Suprapubic skin (tissue), 4 donors: ENCODE results near the gene EFHD1. TPM values are rescaled to one million over a fixed set of nuclear protein-coding genes. Genes with fewer than 3 reads are reported as not detected.

Source experiments
- DNase-seq, 2 donors: peaks; one replicate each; pipeline ENCODE4 v3.0.0-alpha.2; 2019; ENCODE audit warnings: low spot score in 2 of 2
- H3K27ac ChIP-seq: fragments of 200-600 bp; sonication (generic); one replicate; pipeline ENCODE4 v1.5.1; 2019
- H3K27me3 ChIP-seq: fragments of 200-600 bp; sonication (generic); one replicate; pipeline ENCODE4 v1.5.1; 2019
- H3K36me3 ChIP-seq: fragments of 200-600 bp; sonication (generic); one replicate; pipeline ENCODE4 v1.5.1; 2019
- H3K4me1 ChIP-seq: fragments of 200-600 bp; sonication (generic); one replicate; pipeline ENCODE4 v1.5.1; 2019
- H3K4me3 ChIP-seq: fragments of 200-600 bp; sonication (generic); one replicate; pipeline ENCODE4 v1.5.1; 2019; ENCODE audit warnings: mild to moderate bottlenecking
- H3K9me3 ChIP-seq: fragments of 200-600 bp; sonication (generic); one replicate; pipeline ENCODE4 v1.5.1; 2019
- CTCF ChIP-seq, 2 donors: fragments of 200-600 bp in 1 of 2; fragments of 450-650 bp in 1 of 2; sonication (generic) in 1 of 2; IDR thresholded peaks; one replicate each; pipeline ENCODE4 v1.5.1; 2016 to 2019; ENCODE audit warnings: antibody characterized with exemption in 2 of 2, mild to moderate bottlenecking in 1 of 2, moderate library complexity in 1 of 2
- EP300 ChIP-seq: sonication (generic); formaldehyde crosslinking; IDR thresholded peaks from one replicate; pipeline ENCODE4 v1.6.1; 2017; ENCODE audit warnings: antibody characterized with exemption
- POLR2A ChIP-seq, 2 donors: fragments of 450-650 bp; IDR thresholded peaks; one replicate each; pipeline ENCODE4 v1.6.1; 2017; ENCODE audit warnings: antibody characterized with exemption in 2 of 2, mild to moderate bottlenecking in 2 of 2, moderate library complexity in 2 of 2
- POLR2AphosphoS5 ChIP-seq, 3 donors: sonication (generic); formaldehyde crosslinking; IDR thresholded peaks; one replicate each; pipeline ENCODE4 v1.6.1; 2017; ENCODE audit warnings: antibody characterized with exemption in 3 of 3
- WGBS: methylation state at CpG from one replicate; pipeline ENCODE4 v1.1.5; 2018; 5-methylcytosine and 5-hydroxymethylcytosine counted together
- total RNA-seq, 4 donors: library from RNA; depleted of rRNA; stranded (reverse); fragments of >200 nt; gene quantifications; one replicate each; pipeline ENCODE4 v1.1.0, GENCODE V29; 2016

Gene EFHD1
- total RNA-seq, 4 donors from 2014 or later = 4.2 to 18.4 (median 16.6) TPM

GRCh38 chr2:232721261-232721660 lies 87.9 kb downstream of the EFHD1 start:
- H3K9me3 ChIP-seq = no peaks in the 10 kb centered on the region
- DNase-seq = no peak
- TF ChIP-seq EP300 (no peak), CTCF (IDR thresholded peaks at IDR 0.05) (no peak), POLR2AphosphoS5 (IDR thresholded peaks at IDR 0.05) (no peak), POLR2A (IDR thresholded peaks at IDR 0.05) (no peak)
- H3K4me1 ChIP-seq = no peaks in the 10 kb centered on the region
- no peak overlapping the region for H3K4me3 ChIP-seq
- 85% methylated on average over 2 of the region's 2 CpGs for WGBS
- no peaks in the 10 kb centered on the region for H3K27me3 ChIP-seq
- H3K27ac ChIP-seq = no peak overlapping the region
- peaks cover 36% of the 10 kb centered on the region for H3K36me3 ChIP-seq

GRCh38 chr2:232721882-232722281 lies 88.5 kb downstream of the EFHD1 start:
- no peak for DNase-seq

GRCh38 chr2:232723027-232723426 lies 89.6 kb downstream of the EFHD1 start:
- Histone ChIP-seq H3K27ac (no peak overlapping the region), H3K4me3 (no peak overlapping the region), H3K9me3 (no peaks in the 10 kb centered on the region), H3K36me3 (peaks cover 38% of the 10 kb centered on the region), H3K4me1 (peaks cover 3% of the 10 kb centered on the region), H3K27me3 (no peaks in the 10 kb centered on the region)
- 88% methylated on average over 1 of the region's 1 CpG for WGBS
- DNase-seq = no peak
- no peak for TF ChIP-seq POLR2AphosphoS5 (IDR thresholded peaks at IDR 0.05)
- TF ChIP-seq CTCF (IDR thresholded peaks at IDR 0.05) = no peak
- no peak for TF ChIP-seq POLR2A (IDR thresholded peaks at IDR 0.05)
- TF ChIP-seq EP300 = no peak

More at GRCh38 chr2:232721882-232722281, 88.5 kb downstream of the EFHD1 start:
- Histone ChIP-seq H3K36me3 (peaks cover 37% of the 10 kb centered on the region), H3K4me3 (no peak overlapping the region), H3K4me1 (peaks cover 1% of the 10 kb centered on the region), H3K27me3 (no peaks in the 10 kb centered on the region), H3K27ac (no peak overlapping the region), H3K9me3 (no peaks in the 10 kb centered on the region)
- 68% methylated on average over 2 of the region's 2 CpGs for WGBS
- TF ChIP-seq EP300 (no peak), POLR2A (IDR thresholded peaks at IDR 0.05) (no peak), CTCF (IDR thresholded peaks at IDR 0.05) (no peak), POLR2AphosphoS5 (IDR thresholded peaks at IDR 0.05) (no peak)

- no peak for DNase-seq
- Histone ChIP-seq H3K27me3 (no peaks in the 10 kb centered on the region), H3K9me3 (no peaks in the 10 kb centered on the region), H3K36me3 (peaks cover 47% of the 10 kb centered on the region), H3K27ac (no peak overlapping the region), H3K4me3 (no peak overlapping the region), H3K4me1 (peaks cover 7% of the 10 kb centered on the region)
- WGBS = 88% methylated on average over 3 of the region's 3 CpGs
- TF ChIP-seq POLR2AphosphoS5 (IDR thresholded peaks at IDR 0.05) = no peak
- no peak for TF ChIP-seq POLR2A (IDR thresholded peaks at IDR 0.05)
- no peak for TF ChIP-seq EP300
- no peak for TF ChIP-seq CTCF (IDR thresholded peaks at IDR 0.05)
Observed at GRCh38 chr2:232728785-232729184, 95.4 kb downstream of the EFHD1 start.

GRCh38 chr2:232731470-232731869 lies 98.1 kb downstream of the EFHD1 start:
- TF ChIP-seq POLR2A (IDR thresholded peaks at IDR 0.05) (no peak), POLR2AphosphoS5 (IDR thresholded peaks at IDR 0.05) (no peak), EP300 (no peak), CTCF (IDR thresholded peaks at IDR 0.05) (no peak)
- Histone ChIP-seq H3K4me1 (peaks cover 7% of the 10 kb centered on the region), H3K9me3 (no peaks in the 10 kb centered on the region), H3K27ac (no peak overlapping the region), H3K36me3 (peaks cover 38% of the 10 kb centered on the region), H3K4me3 (no peak overlapping the region), H3K27me3 (no peaks in the 10 kb centered on the region)
- no peak for DNase-seq
- 43% methylated on average over 2 of the region's 2 CpGs for WGBS

Other genes with a start within 250 kb of the EFHD1 start
- gene ALPG, start 226.8 kb upstream of the EFHD1 start, total RNA-seq = not detected
- gene ALPI, start 177.5 kb upstream of the EFHD1 start, total RNA-seq = not detected
- gene ECEL1, start 145.8 kb upstream of the EFHD1 start, total RNA-seq = under 1 TPM in 2 of 4 donors, not detected in 2; 0.68 to 0.83 TPM
- not detected for gene PRSS56, start 113.2 kb upstream of the EFHD1 start, total RNA-seq
- gene CHRND, start 107.4 kb upstream of the EFHD1 start, total RNA-seq = not detected
- gene CHRNG, start 93.9 kb upstream of the EFHD1 start, total RNA-seq = not detected
- 10 to 100 TPM in 1 of 4 donors, 1 to 10 TPM in 3; 4.6 to 16.3 (median 7.9) TPM for gene TIGD1, start 83.0 kb upstream of the EFHD1 start, total RNA-seq
- gene EIF4E2, start 82.9 kb upstream of the EFHD1 start, total RNA-seq = 10 to 100 TPM; 26.6 to 54.2 (median 34.1) TPM
- 100 to 1,000 TPM in 1 of 4 donors, 10 to 100 TPM in 3; 69.0 to 208 (median 80.4) TPM for gene GIGYF2, start 63.7 kb downstream of the EFHD1 start, total RNA-seq
- gene KCNJ13, start 143.0 kb downstream of the EFHD1 start, total RNA-seq = 1 to 10 TPM; 1.6 to 5.9 (median 3.8) TPM
- 10 to 100 TPM; 11.7 to 39.7 (median 16.9) TPM for gene SNORC, start 236.7 kb downstream of the EFHD1 start, total RNA-seq